Mesenchymal stem cell (in vitro differentiated cells and primary cell): ENCODE results near the gene HSF2BP.

Source experiments
- DNase-seq: peaks from one replicate; pipeline ENCODE4 v3.0.0-alpha.2; 2013
- H2AFZ ChIP-seq: one replicate; pipeline ENCODE4 v1.6.1; 2013; ENCODE audit warnings: low read depth, mild to moderate bottlenecking, control low read depth, inconsistent platforms, low read length, moderate library complexity
- H2AK5ac ChIP-seq: 2 replicates; pipeline ENCODE4 v1.6.1; 2013; ENCODE audit warnings: low read length, moderate library complexity, mild to moderate bottlenecking, inconsistent platforms; ENCODE audit not compliant: severe bottlenecking
- H2BK120ac ChIP-seq: one replicate; pipeline ENCODE4 v1.6.1; 2013; ENCODE audit warnings: low read depth, mild to moderate bottlenecking, inconsistent platforms, low read length, moderate library complexity
- H2BK12ac ChIP-seq, 2 experiments: one replicate each; pipeline ENCODE4 v1.6.1; 2013; ENCODE audit warnings: inconsistent platforms in 2 of 2, low read length in 2 of 2, mild to moderate bottlenecking in 2 of 2, moderate library complexity in 2 of 2, control low read depth in 1 of 2
- H2BK15ac ChIP-seq: one replicate; pipeline ENCODE4 v1.6.1; 2013; ENCODE audit warnings: mild to moderate bottlenecking, low read depth, inconsistent platforms; ENCODE audit not compliant: poor library complexity, severe bottlenecking
- H2BK5ac ChIP-seq: 2 replicates; pipeline ENCODE4 v1.6.1; 2013; ENCODE audit warnings: low read depth, mild to moderate bottlenecking, low read length, control low read depth, inconsistent platforms; ENCODE audit not compliant: poor library complexity, severe bottlenecking
- H3K14ac ChIP-seq, 2 experiments: one replicate each; pipeline ENCODE4 v1.6.1; 2013; ENCODE audit warnings: inconsistent platforms in 2 of 2, low read length in 2 of 2, control low read depth in 1 of 2, mild to moderate bottlenecking in 1 of 2, moderate library complexity in 1 of 2
- H3K18ac ChIP-seq, 2 experiments: one replicate each; pipeline ENCODE4 v1.6.1; 2013; ENCODE audit warnings: inconsistent platforms in 2 of 2, low read length in 2 of 2, control low read depth in 1 of 2, low read depth in 1 of 2, mild to moderate bottlenecking in 1 of 2
- H3K23ac ChIP-seq, 2 experiments: one replicate each; pipeline ENCODE4 v1.6.1; 2013; ENCODE audit warnings: inconsistent platforms in 2 of 2, low read length in 2 of 2, mild to moderate bottlenecking in 2 of 2, moderate library complexity in 2 of 2, control low read depth in 1 of 2
- H3K27ac ChIP-seq: 2 replicates; pipeline ENCODE4 v1.5.1; 2013; ENCODE audit warnings: mild to moderate bottlenecking, moderate library complexity, low read length, control low read depth, inconsistent platforms; ENCODE audit not compliant: poor library complexity, severe bottlenecking
- H3K27me3 ChIP-seq, 2 experiments: 2 replicates each; pipeline versions ENCODE4 v1.6.1 to v1.7.0; 2013; ENCODE audit warnings: low read length in 2 of 2, mild to moderate bottlenecking in 2 of 2, moderate library complexity in 2 of 2, control low read depth in 1 of 2, inconsistent platforms in 1 of 2; ENCODE audit not compliant: control insufficient read depth in 1 of 2, insufficient read depth in 1 of 2
- H3K36me3 ChIP-seq, 2 experiments: 2 replicates each; pipeline versions ENCODE4 v1.6.1 to v1.7.0; 2013; ENCODE audit warnings: low read length in 2 of 2, control low read depth in 1 of 2, inconsistent platforms in 1 of 2, low read depth in 1 of 2, mild to moderate bottlenecking in 1 of 2; ENCODE audit not compliant: insufficient read depth in 2 of 2, control insufficient read depth in 1 of 2
- H3K4ac ChIP-seq, 2 experiments: one replicate each; pipeline ENCODE4 v1.6.1; 2013; ENCODE audit warnings: inconsistent platforms in 2 of 2, low read length in 2 of 2, mild to moderate bottlenecking in 2 of 2, moderate library complexity in 2 of 2, control low read depth in 1 of 2, low read depth in 1 of 2
- H3K4me1 ChIP-seq: 2 replicates; pipeline ENCODE4 v1.6.1; 2013; ENCODE audit warnings: low read depth, low read length, control low read depth; ENCODE audit not compliant: control insufficient read depth, insufficient read depth
- H3K4me2 ChIP-seq: 2 replicates; pipeline ENCODE4 v1.6.1; 2013; ENCODE audit warnings: low read length, mild to moderate bottlenecking, inconsistent platforms; ENCODE audit not compliant: poor library complexity, severe bottlenecking
- H3K4me3 ChIP-seq, 2 experiments: 2 replicates each; pipeline versions ENCODE4 v1.5.1 to v1.7.0; 2013; ENCODE audit warnings: low read length in 2 of 2, mild to moderate bottlenecking in 2 of 2, control low read depth in 1 of 2, low read depth in 1 of 2; ENCODE audit not compliant: insufficient read depth in 1 of 2
- H3K79me1 ChIP-seq: replicated peaks from 2 replicates; pipeline ENCODE4 v1.6.1; 2013; ENCODE audit warnings: mild to moderate bottlenecking, control low read depth, low read length, inconsistent platforms; ENCODE audit not compliant: poor library complexity, severe bottlenecking
- H3K9ac ChIP-seq: 2 replicates; pipeline ENCODE4 v1.7.0; 2013; ENCODE audit warnings: mild to moderate bottlenecking, low read length, moderate library complexity
- H3K9me3 ChIP-seq: 2 replicates; pipeline ENCODE4 v1.7.0; 2013; ENCODE audit warnings: mild to moderate bottlenecking, low read length; ENCODE audit not compliant: control insufficient read depth
- H4K8ac ChIP-seq: one replicate; pipeline ENCODE4 v1.6.1; 2013; ENCODE audit warnings: inconsistent platforms, mild to moderate bottlenecking, low read length, moderate library complexity
- H4K91ac ChIP-seq: one replicate; pipeline ENCODE4 v1.6.1; 2013; ENCODE audit warnings: mild to moderate bottlenecking, low read length, inconsistent platforms
- WGBS: methylation state at CpG from one replicate; pipeline ENCODE4 v1.1.7; 2013; ENCODE audit warnings: mixed read lengths; 5-methylcytosine and 5-hydroxymethylcytosine counted together

Gene HSF2BP

DNA sequence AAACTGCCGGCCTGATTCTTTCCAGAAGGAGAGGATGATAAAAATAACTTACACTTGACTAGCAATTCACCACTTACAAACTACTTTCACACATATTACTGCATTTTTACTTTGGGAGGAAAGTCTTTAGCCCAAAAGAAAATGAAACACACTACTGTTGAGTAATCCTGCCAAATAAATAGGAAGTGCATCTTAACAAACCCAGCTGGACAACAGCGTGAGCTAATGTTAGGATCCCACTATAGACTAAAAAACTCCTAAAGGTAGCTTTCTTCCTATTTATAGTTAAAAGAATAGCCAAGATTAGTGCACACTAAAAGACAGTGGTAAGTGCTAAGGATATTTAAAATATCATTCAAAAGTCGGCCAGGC, 83.8 kb downstream of the HSF2BP start:
- Histone ChIP-seq H3K79me1 (peaks cover 2% of the 10 kb centered on the region), H3K23ac (no peak overlapping the region), H2BK12ac (no peak overlapping the region), H4K8ac (no peak overlapping the region), H3K4me1 (peaks cover 7% of the 10 kb centered on the region), H3K14ac (no peak overlapping the region), H2AK5ac (no peak overlapping the region), H2BK15ac (no peak overlapping the region), H2AFZ (no peak overlapping the region), H3K27ac (no peak overlapping the region), H4K91ac (no peak overlapping the region), H3K36me3 (no peaks in the 10 kb centered on the region), H3K4me2 (no peak overlapping the region), H3K9me3 (no peaks in the 10 kb centered on the region), H3K4me3 (no peak overlapping the region), H3K27me3 (peaks cover 0 to 30% of the 10 kb centered on the region in 2 experiments), H2BK120ac (no peak overlapping the region), H2BK5ac (no peak overlapping the region), H3K4ac (no peak overlapping the region), H3K9ac (no peak overlapping the region), H3K18ac (no peak overlapping the region)
- 92% methylated on average over 1 of the region's 3 CpGs for WGBS
- peak; percentile 48 for DNase-seq

DNA sequence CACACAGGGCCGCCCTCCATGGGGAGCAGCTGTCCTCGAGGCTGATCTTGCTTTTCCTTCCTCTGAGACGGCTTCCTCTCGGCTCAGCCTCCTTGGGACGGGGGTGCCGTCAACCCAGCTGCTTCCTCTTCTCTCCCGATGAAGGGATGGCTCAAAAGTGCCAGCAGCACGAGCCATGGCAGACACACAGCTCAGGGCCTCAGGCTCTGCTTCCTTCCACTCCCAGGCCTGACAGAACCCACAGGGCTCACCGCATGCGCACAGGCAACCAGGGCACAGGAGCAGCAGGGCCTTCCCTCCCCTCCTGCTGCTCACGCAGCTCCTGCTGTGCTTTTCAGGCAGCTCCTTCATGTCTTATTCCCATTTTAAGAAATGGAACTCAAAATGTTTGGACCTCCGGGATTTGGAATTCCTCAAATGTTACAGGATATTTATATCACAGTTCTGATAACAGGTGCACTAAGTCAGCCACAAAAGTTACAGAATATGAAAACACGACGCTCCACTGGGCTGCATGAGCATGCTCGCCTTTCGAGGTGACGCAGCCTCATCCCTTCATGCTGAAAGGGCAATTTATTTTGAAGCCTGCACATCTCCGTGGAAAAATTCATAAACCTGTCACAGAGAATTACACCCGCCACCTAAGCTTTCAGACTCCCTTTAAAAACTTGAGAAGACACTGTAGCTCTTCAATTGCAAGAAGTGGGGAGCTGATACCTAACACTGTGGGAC, 84.4 kb downstream of the HSF2BP start:
- H3K79me1 ChIP-seq: peaks cover 2% of the 10 kb centered on the region
- H2BK15ac ChIP-seq: peak overlapping the region; percentile 84
- WGBS: 92% methylated on average over 19 of the region's 19 CpGs
- peak overlapping the region; percentile 19 for H4K91ac ChIP-seq
- peak overlapping the region; percentile 25 to 70 for H2BK12ac ChIP-seq
- H2AK5ac ChIP-seq: no peak overlapping the region
- H3K23ac ChIP-seq: no peak overlapping the region
- H2BK5ac ChIP-seq: no peak overlapping the region
- H3K4ac ChIP-seq: no peak overlapping the region
- no peak overlapping the region for H3K4me3 ChIP-seq
- H3K4me1 ChIP-seq: peaks cover 7% of the 10 kb centered on the region
- H3K9me3 ChIP-seq: no peaks in the 10 kb centered on the region
- peak overlapping the region in 1 of 2 experiments; percentile 68 for H3K14ac ChIP-seq
- no peak overlapping the region for H2AFZ ChIP-seq
- H3K27me3 ChIP-seq: peaks cover 0 to 28% of the 10 kb centered on the region in 2 experiments
- H3K36me3 ChIP-seq: no peaks in the 10 kb centered on the region
- no peak overlapping the region for H3K9ac ChIP-seq
- H2BK120ac ChIP-seq: no peak overlapping the region
- H3K27ac ChIP-seq: no peak overlapping the region
- peak overlapping the region in 1 of 2 experiments; percentile 44 for H3K18ac ChIP-seq
- no peak overlapping the region for H4K8ac ChIP-seq
- no peak overlapping the region for H3K4me2 ChIP-seq
- no peak for DNase-seq

- no peak overlapping the region for H4K91ac ChIP-seq
- H3K9me3 ChIP-seq: no peaks in the 10 kb centered on the region
- H2AFZ ChIP-seq: no peak overlapping the region
- no peak overlapping the region for H3K23ac ChIP-seq
- no peaks in the 10 kb centered on the region for H3K36me3 ChIP-seq
- H2BK5ac ChIP-seq: no peak overlapping the region
- no peak overlapping the region for H4K8ac ChIP-seq
- H3K27ac ChIP-seq: no peak overlapping the region
- H3K18ac ChIP-seq: no peak overlapping the region
- H3K4me2 ChIP-seq: no peak overlapping the region
- peaks cover 0 to 21% of the 10 kb centered on the region in 2 experiments for H3K27me3 ChIP-seq
- no peak overlapping the region for H2AK5ac ChIP-seq
- no peak for DNase-seq
- no peak overlapping the region for H2BK15ac ChIP-seq
- 93% methylated on average over 7 of the region's 7 CpGs for WGBS
- peaks cover 2% of the 10 kb centered on the region for H3K79me1 ChIP-seq
- no peak overlapping the region for H3K9ac ChIP-seq
- H3K4ac ChIP-seq: no peak overlapping the region
- H3K4me3 ChIP-seq: no peak overlapping the region
- H3K4me1 ChIP-seq: peaks cover 7% of the 10 kb centered on the region
- H3K14ac ChIP-seq: peak overlapping the region in 1 of 2 experiments; percentile 31
- no peak overlapping the region for H2BK12ac ChIP-seq
- no peak overlapping the region for H2BK120ac ChIP-seq
These were observed 85.4 kb downstream of the HSF2BP start for GRCh38 chr21:43573921-43574320.

DNA sequence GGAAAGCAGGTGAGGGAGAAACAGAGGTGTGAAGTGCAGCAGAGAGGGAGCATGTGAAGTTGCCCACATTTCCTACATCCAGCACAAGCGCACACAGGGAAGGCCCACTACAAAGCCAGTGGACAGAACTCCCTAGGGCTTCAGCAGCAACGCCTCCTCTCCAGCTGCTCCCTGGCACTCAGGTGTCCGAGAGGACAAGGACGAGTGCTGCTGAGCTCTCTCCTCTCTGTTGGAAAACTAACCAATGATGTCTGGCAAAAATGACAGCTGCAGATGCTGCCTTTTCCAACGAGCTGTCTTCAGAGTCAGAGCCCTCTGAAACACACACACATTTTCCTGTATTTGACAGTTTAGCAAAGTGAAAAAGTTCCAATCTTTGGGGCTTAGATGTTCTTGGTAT, 86.8 kb downstream of the HSF2BP start:
- DNase-seq: no peak
- Histone ChIP-seq H3K23ac (no peak overlapping the region), H3K4me3 (no peak overlapping the region), H4K91ac (no peak overlapping the region), H2BK120ac (no peak overlapping the region), H3K9ac (no peak overlapping the region), H3K27me3 (peaks cover 0 to 18% of the 10 kb centered on the region in 2 experiments), H2BK15ac (no peak overlapping the region), H3K18ac (peak overlapping the region in 1 of 2 experiments; percentile 62), H2BK5ac (no peak overlapping the region), H3K9me3 (no peaks in the 10 kb centered on the region), H3K79me1 (peaks cover 2% of the 10 kb centered on the region), H4K8ac (no peak overlapping the region), H3K27ac (no peak overlapping the region), H2AFZ (peak overlapping the region; percentile 36), H2AK5ac (no peak overlapping the region), H3K36me3 (no peaks in the 10 kb centered on the region), H3K4me2 (no peak overlapping the region), H2BK12ac (no peak overlapping the region), H3K4ac (no peak overlapping the region), H3K14ac (peak overlapping the region in 1 of 2 experiments; percentile 91), H3K4me1 (peaks cover 7% of the 10 kb centered on the region)
- 91% methylated on average over 4 of the region's 5 CpGs for WGBS
